SJSA1 (cell line): ENCODE data around the gene ABLIM3. TPM values are rescaled to one million over a fixed set of nuclear protein-coding genes. Genes with fewer than 3 reads are reported as not detected.
A peak's percentile ranks its signal among the peaks of the same experiment; 100 is the strongest.
"Not testable (repeated sequence)": the region's sequence is repeated elsewhere in the genome, so short reads cannot be mapped to it uniquely, and the experiment has no call there.

Experiments
- DNase-seq, 2 experiments: peaks; one replicate each; pipeline ENCODE4 v3.0.0-alpha.2; 2015 to 2020; ENCODE audit warnings: low spot score in 2 of 2, low read depth in 1 of 2
- H3K27ac ChIP-seq: fragments of 250-450 bp; sonication (Bioruptor Pico); 2 replicates; pipeline ENCODE4 v1.5.1; 2020; ENCODE audit warnings: mild to moderate bottlenecking, moderate library complexity
- H3K27me3 ChIP-seq: fragments of 250-450 bp; sonication (Bioruptor Pico); replicated peaks from 2 replicates; pipeline ENCODE4 v1.5.1; 2020; ENCODE audit warnings: mild to moderate bottlenecking, moderate library complexity
- H3K36me3 ChIP-seq: fragments of 250-450 bp; sonication (Bioruptor Pico); 2 replicates; pipeline ENCODE4 v1.5.1; 2020; ENCODE audit warnings: mild to moderate bottlenecking
- H3K4me1 ChIP-seq: fragments of 250-450 bp; sonication (Bioruptor Pico); replicated peaks from 2 replicates; pipeline ENCODE4 v1.6.1; 2021; ENCODE audit warnings: mild to moderate bottlenecking
- H3K4me3 ChIP-seq: fragments of 250-450 bp; sonication (Bioruptor Pico); 2 replicates; pipeline ENCODE4 v1.5.1; 2020; ENCODE audit warnings: mild to moderate bottlenecking
- H3K9me3 ChIP-seq: fragments of 250-450 bp; sonication (Bioruptor Pico); replicated peaks from 2 replicates; pipeline ENCODE4 v1.5.1; 2020; ENCODE audit warnings: mild to moderate bottlenecking
- total RNA-seq: library from RNA; depleted of rRNA; stranded (reverse); fragments of >200 nt; shearing (Covaris generic); gene quantifications from 2 replicates; pipeline ENCODE4 v1.2.3, GENCODE V29; 2014

The ABLIM3 gene
- total RNA-seq, 1 experiment from 2014 or later = 32.8 TPM

GRCh38 chr5:149172709-149173505, 31.6 kb downstream of the ABLIM3 start:
- peak in 1 of 2 experiments; percentile 63 for DNase-seq
- H3K4me1 ChIP-seq = peaks cover 47% of the 10 kb centered on the region
- peak overlapping the region; percentile 96 for H3K27ac ChIP-seq
- no peak overlapping the region for H3K4me3 ChIP-seq
- H3K36me3 ChIP-seq = peaks cover 9% of the 10 kb centered on the region
- no peaks in the 10 kb centered on the region for H3K9me3 ChIP-seq
- H3K27me3 ChIP-seq = no peaks in the 10 kb centered on the region

DNA sequence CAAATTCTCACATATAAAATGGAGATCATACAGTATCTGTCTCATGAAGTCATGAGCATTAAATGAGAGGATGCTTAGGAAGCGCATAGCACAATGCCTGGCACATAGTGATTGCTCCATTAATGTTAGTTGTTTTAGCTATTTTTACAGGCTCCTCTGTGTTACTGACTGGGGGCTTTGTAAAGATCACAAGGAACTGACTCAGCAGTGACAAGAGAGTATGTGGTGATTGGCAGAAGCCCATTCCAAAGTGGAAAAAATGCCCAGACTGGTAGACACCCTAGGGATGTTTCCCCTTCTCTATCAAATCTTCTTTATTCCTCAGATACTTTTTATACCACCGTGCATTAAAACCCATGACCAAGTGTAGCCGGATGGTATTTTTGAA, 33.5 kb downstream of the ABLIM3 start:
- Histone ChIP-seq H3K36me3 (peaks cover 9% of the 10 kb centered on the region), H3K27ac (peak overlapping the region; percentile 96), H3K9me3 (no peaks in the 10 kb centered on the region), H3K4me3 (no peak overlapping the region), H3K4me1 (peaks cover 47% of the 10 kb centered on the region), H3K27me3 (no peaks in the 10 kb centered on the region)
- DNase-seq = no peak

DNA sequence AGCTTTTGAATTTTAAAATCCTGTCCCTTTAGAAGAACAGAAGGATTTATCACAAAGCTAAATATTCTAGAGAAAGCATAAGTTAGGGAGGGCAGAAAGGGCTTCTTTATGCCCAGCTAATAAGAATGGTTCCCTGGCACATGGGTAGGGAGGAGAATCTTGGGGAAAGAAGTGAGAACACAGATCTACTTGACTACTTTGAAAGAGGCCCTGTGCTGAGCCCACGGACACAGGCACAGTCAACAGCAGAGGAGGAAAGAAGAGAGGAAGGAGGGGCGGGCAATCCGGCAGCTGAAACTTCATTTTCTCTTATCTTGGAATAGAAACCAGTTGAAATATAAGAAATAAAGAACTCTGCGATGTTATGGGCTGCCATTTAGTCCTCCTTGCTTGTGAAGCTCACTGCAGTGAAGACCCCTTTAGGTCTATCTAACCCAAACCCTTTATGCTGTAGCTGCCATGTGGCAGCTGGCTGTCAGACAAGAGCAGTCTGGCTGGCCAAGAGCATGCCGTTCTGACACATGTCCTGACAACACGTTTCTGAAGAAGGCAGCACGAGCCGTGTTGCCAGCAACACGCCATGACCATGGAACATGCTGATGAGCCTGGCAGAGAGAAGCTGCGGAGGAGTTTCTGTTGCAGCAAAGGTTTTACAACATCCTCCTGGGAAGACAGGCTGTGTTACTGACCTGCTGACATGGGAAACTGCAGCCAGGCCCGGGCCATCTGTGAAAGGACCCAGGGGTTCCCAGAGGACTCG, 34.2 kb downstream of the ABLIM3 start:
- no peaks in the 10 kb centered on the region for H3K9me3 ChIP-seq
- peak overlapping the region; percentile 96 for H3K27ac ChIP-seq
- H3K4me1 ChIP-seq = peaks cover 47% of the 10 kb centered on the region
- H3K4me3 ChIP-seq = no peak overlapping the region
- no peaks in the 10 kb centered on the region for H3K27me3 ChIP-seq
- H3K36me3 ChIP-seq = peaks cover 9% of the 10 kb centered on the region
- DNase-seq = no peak

- no peaks in the 10 kb centered on the region for H3K27me3 ChIP-seq
- H3K4me3 ChIP-seq = no peak overlapping the region
- DNase-seq = no peak
- H3K4me1 ChIP-seq = peaks cover 35% of the 10 kb centered on the region
- no peaks in the 10 kb centered on the region for H3K9me3 ChIP-seq
- H3K27ac ChIP-seq = no peak overlapping the region
- peaks cover 16% of the 10 kb centered on the region for H3K36me3 ChIP-seq
These were observed 36.1 kb downstream of the ABLIM3 start for GRCh38 chr5:149177339-149177843.

- no peak for DNase-seq
- Histone ChIP-seq H3K4me1 (peaks cover 29% of the 10 kb centered on the region), H3K9me3 (no peaks in the 10 kb centered on the region), H3K36me3 (peaks cover 16% of the 10 kb centered on the region), H3K27ac (no peak overlapping the region), H3K4me3 (no peak overlapping the region), H3K27me3 (no peaks in the 10 kb centered on the region)
These were observed 36.7 kb downstream of the ABLIM3 start for GRCh38 chr5:149177911-149178565.

DNA sequence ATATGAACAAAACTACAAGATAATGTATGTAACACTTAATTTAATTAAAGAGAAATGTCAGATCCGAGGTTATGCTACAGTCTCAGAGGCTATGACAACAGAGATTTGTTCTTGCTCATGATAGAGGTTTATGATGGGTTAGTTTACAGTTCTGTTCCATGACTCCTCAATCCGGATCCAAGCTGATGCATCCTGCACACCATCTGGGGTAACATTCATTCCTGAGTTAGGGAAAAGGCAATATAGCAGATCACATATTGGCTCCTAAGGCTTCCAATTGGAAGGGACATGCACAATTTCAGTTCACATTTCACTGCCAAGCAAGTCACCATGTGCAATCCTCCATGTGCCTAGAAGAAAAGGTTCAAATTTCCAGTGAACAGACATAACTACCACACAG, 40.4 kb downstream of the ABLIM3 start:
- H3K27me3 ChIP-seq = no peaks in the 10 kb centered on the region
- H3K36me3 ChIP-seq = peaks cover 35% of the 10 kb centered on the region
- no peaks in the 10 kb centered on the region for H3K4me1 ChIP-seq
- no peak overlapping the region for H3K4me3 ChIP-seq
- no peak overlapping the region for H3K27ac ChIP-seq
- no peaks in the 10 kb centered on the region for H3K9me3 ChIP-seq
- DNase-seq = no peak

GRCh38 chr5:149182241-149182640, 40.9 kb downstream of the ABLIM3 start:
- Histone ChIP-seq H3K27me3 (no peaks in the 10 kb centered on the region; the same call in 1 of the 2 replicates), H3K4me3 (no peak overlapping the region), H3K9me3 (no peaks in the 10 kb centered on the region), H3K36me3 (peaks cover 39% of the 10 kb centered on the region), H3K27ac (no peak overlapping the region), H3K4me1 (peaks cover 3% of the 10 kb centered on the region)
- DNase-seq = no peak

DNA sequence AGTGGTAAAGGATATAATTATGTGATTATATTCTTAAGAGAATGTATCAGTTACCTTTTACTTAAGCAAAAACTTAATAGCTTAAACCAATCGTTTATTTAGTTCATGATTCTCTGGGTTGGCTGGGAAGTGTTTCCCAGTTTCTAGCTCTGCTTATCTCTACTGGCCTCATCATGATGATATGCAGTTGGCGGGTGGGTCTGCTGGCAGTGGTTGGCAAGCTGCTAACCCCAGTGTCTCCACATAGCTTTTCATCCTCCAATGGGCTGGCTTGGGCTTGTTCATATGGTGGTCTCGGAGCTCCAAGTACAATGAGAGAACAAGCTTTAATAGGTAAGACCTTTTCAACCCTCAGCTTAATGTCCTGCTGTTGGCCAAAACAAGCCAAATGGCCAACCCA, 43.8 kb downstream of the ABLIM3 start:
- H3K9me3 ChIP-seq = no peaks in the 10 kb centered on the region
- H3K4me1 ChIP-seq = peaks cover 13% of the 10 kb centered on the region
- H3K36me3 ChIP-seq = peaks cover 46% of the 10 kb centered on the region
- no peaks in the 10 kb centered on the region; the same call in 1 of the 2 replicates for H3K27me3 ChIP-seq
- DNase-seq = no peak
- no peak overlapping the region for H3K4me3 ChIP-seq
- H3K27ac ChIP-seq = no peak overlapping the region

DNA sequence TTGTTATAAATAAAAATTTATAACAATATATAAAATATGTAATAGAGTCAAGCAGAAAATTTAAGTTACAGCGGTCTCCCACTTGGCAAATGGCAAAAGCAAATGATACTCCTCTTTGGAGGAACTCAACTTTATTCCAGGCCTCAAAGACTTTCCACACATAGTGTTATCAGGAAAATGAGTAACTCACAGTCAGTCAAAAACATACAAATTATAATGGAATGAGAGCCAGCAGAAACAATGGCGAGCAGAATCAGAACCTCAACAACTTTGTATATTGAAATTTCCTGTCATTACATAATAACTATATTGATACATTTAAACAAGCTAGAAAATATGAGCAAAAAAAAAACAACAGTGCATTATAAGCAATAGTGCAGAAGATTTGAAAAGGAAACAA, 45.2 kb downstream of the ABLIM3 start:
- peaks cover 46% of the 10 kb centered on the region for H3K36me3 ChIP-seq
- H3K27me3 ChIP-seq = no peaks in the 10 kb centered on the region; the same call in 1 of the 2 replicates
- H3K4me3 ChIP-seq = no peak overlapping the region
- peaks cover 13% of the 10 kb centered on the region for H3K4me1 ChIP-seq
- no peak overlapping the region for H3K27ac ChIP-seq
- H3K9me3 ChIP-seq = no peaks in the 10 kb centered on the region
- no peak for DNase-seq

- H3K4me1 ChIP-seq = peaks cover 15% of the 10 kb centered on the region
- DNase-seq, H3K27ac ChIP-seq, H3K9me3 ChIP-seq, H3K27me3 ChIP-seq, H3K4me3 ChIP-seq: not testable (repeated sequence)
- H3K36me3 ChIP-seq = peaks cover 40% of the 10 kb centered on the region
These were observed 46.3 kb downstream of the ABLIM3 start for GRCh38 chr5:149187617-149188016.

- DNase-seq = no peak
- Histone ChIP-seq H3K27me3 (no peaks in the 10 kb centered on the region; the same call in 1 of the 2 replicates), H3K36me3 (peaks cover 40% of the 10 kb centered on the region), H3K27ac (no peak overlapping the region), H3K4me1 (peaks cover 15% of the 10 kb centered on the region), H3K9me3 (no peaks in the 10 kb centered on the region), H3K4me3 (no peak overlapping the region)
These were observed 47.1 kb downstream of the ABLIM3 start for GRCh38 chr5:149188383-149188782.

GRCh38 chr5:149195337-149195887, 54.1 kb downstream of the ABLIM3 start:
- Histone ChIP-seq H3K4me1 (0 out of 2 replicates have a peak, but pooled peaks cover 3% of the 10 kb centered on the region), H3K9me3 (0 out of 2 replicates have a peak, but pooled peaks cover 2% of the 10 kb centered on the region), H3K36me3 (peaks cover 39% of the 10 kb centered on the region), H3K4me3 (no peak overlapping the region), H3K27me3 (no peaks in the 10 kb centered on the region), H3K27ac (no peak overlapping the region)
- DNase-seq = no peak

DNA sequence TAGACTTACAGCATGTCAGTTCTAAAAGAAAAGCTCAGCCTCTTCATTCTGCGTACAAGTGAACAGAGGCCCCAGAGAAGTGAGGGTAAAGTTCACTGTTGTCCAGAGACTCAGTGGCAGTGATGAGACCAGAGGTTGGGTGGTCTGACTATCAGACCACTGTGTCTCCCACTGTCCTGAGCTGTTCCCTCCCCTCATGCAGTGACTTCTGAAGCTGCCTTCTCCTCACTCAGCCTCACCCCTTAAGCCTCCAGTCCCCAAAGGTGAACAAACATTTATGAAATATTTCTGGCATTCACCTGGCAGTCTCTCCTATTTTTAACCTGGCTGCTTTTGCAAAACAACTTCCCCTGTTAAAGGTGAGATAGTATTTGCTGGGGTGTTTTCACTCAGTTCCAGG, 54.7 kb downstream of the ABLIM3 start:
- H3K9me3 ChIP-seq = 0 out of 2 replicates have a peak, but pooled peaks cover 2% of the 10 kb centered on the region
- no peak overlapping the region for H3K4me3 ChIP-seq
- H3K36me3 ChIP-seq = peaks cover 44% of the 10 kb centered on the region
- H3K27ac ChIP-seq = no peak overlapping the region
- no peak for DNase-seq
- 0 out of 2 replicates have a peak, but pooled peaks cover 3% of the 10 kb centered on the region for H3K4me1 ChIP-seq
- H3K27me3 ChIP-seq = no peaks in the 10 kb centered on the region
